SU-DHL-6 (cell line): ENCODE measurements around the gene TMEM45B.

Experiments
- CTCF ChIP-seq: fragments of 200-600 bp; sonication (generic); IDR thresholded peaks from one replicate; pipeline ENCODE4 v1.5.1; 2017; ENCODE audit warnings: antibody characterized with exemption, mild to moderate bottlenecking, low read length, moderate library complexity; ENCODE audit not compliant: insufficient read depth, poor library complexity, severe bottlenecking
- EZH2phosphoT487 ChIP-seq: fragments of 200-600 bp; sonication (generic), shearing (Covaris generic); conservative IDR thresholded peaks from 2 replicates; pipeline ENCODE4 v1.6.1; 2018; ENCODE audit warnings: mild to moderate bottlenecking, antibody characterized with exemption, low read length, moderate library complexity, mixed read lengths

- TF ChIP-seq CTCF: no peak
- TF ChIP-seq EZH2phosphoT487: no peak
These were observed 69.7 kb downstream of the TMEM45B start for GRCh38 chr11:129885381-129885780.
